Hepatocyte (in vitro differentiated cells): ENCODE results near the gene INPP5D. TPM values are rescaled to one million over a fixed set of nuclear protein-coding genes. Genes with fewer than 3 reads are reported as not detected.

Experiments used
- DNase-seq: peaks from one replicate; pipeline ENCODE4 v3.0.0-alpha.2; 2016; ENCODE audit warnings: low spot score
- H2AFZ ChIP-seq: fragments of 200-600 bp; sonication (generic); 2 replicates; pipeline ENCODE4 v1.6.0; 2016; ENCODE audit warnings: antibody characterized with exemption, mild to moderate bottlenecking
- H3K27ac ChIP-seq: fragments of 200-600 bp; sonication (generic); 2 replicates; pipeline ENCODE4 v1.5.1; 2016; ENCODE audit warnings: mild to moderate bottlenecking
- H3K27me3 ChIP-seq: fragments of 200-600 bp; sonication (generic); 2 replicates; pipeline ENCODE4 v1.6.1; 2016
- H3K36me3 ChIP-seq: fragments of 200-600 bp; sonication (generic); replicated peaks from 2 replicates; pipeline ENCODE4 v1.5.1; 2016; ENCODE audit warnings: low read depth; ENCODE audit not compliant: insufficient read depth
- H3K4me1 ChIP-seq: fragments of 200-600 bp; sonication (generic); 2 replicates; pipeline ENCODE4 v1.5.1; 2016; ENCODE audit warnings: mild to moderate bottlenecking, moderate library complexity; ENCODE audit not compliant: insufficient read depth
- H3K4me2 ChIP-seq: fragments of 200-600 bp; sonication (generic); 2 replicates; pipeline ENCODE4 v1.6.0; 2016
- H3K4me3 ChIP-seq: fragments of 200-600 bp; sonication (generic); 2 replicates; pipeline ENCODE4 v1.5.1; 2016; ENCODE audit warnings: mild to moderate bottlenecking
- H3K79me2 ChIP-seq: fragments of 200-600 bp; sonication (generic); 2 replicates; pipeline ENCODE4 v1.6.0; 2017; ENCODE audit warnings: mild to moderate bottlenecking
- H3K9me2 ChIP-seq: fragments of 200-600 bp; sonication (generic); replicated peaks from 2 replicates; pipeline ENCODE4 v1.6.0; 2017; ENCODE audit warnings: mild to moderate bottlenecking; ENCODE audit not compliant: insufficient read depth
- H3K9me3 ChIP-seq: fragments of 200-600 bp; sonication (generic); 2 replicates; pipeline ENCODE4 v1.5.1; 2016; ENCODE audit warnings: low read depth, mild to moderate bottlenecking
- H4K20me1 ChIP-seq: fragments of 200-600 bp; sonication (generic); 2 replicates; pipeline ENCODE4 v1.6.0; 2016; ENCODE audit warnings: mild to moderate bottlenecking; ENCODE audit not compliant: insufficient read depth, poor library complexity, severe bottlenecking
- EZH2 ChIP-seq: fragments of 200-600 bp; sonication (generic); IDR thresholded peaks from 2 replicates; pipeline ENCODE4 v1.6.1; 2016; ENCODE audit warnings: antibody characterized with exemption, mild to moderate bottlenecking, borderline replicate concordance
- EZH2phosphoT487 ChIP-seq: fragments of 200-600 bp; sonication (generic); IDR thresholded peaks from one replicate; pipeline ENCODE4 v1.6.1; 2018; ENCODE audit warnings: antibody characterized with exemption, mild to moderate bottlenecking, low read depth, moderate library complexity; ENCODE audit not compliant: unreplicated experiment, severe bottlenecking
- WGBS: methylation state at CpG from one replicate; pipeline ENCODE4 v1.1.6; 2016; ENCODE audit warnings: low lambda C conversion rate; ENCODE audit errors: missing lambda C conversion rate; 5-methylcytosine and 5-hydroxymethylcytosine counted together
- polyA plus RNA-seq: library from polyadenylated mRNA; unstranded; fragments of >200 nt; fragmentation: Nextera tagmentation; extraction: Ambion mirVana; gene quantifications from 2 replicates; pipeline ENCODE4 v1.2.1, GENCODE V29; 2016
- small RNA-seq: library from RNA; depleted of rRNA; stranded (forward); fragments of <200 nt; gene quantifications from one replicate; pipeline ENCODE3, GENCODE V24; 2014
- total RNA-seq: library from RNA; depleted of rRNA; stranded (reverse); fragments of >200 nt; gene quantifications from 2 replicates; pipeline ENCODE4 v1.2.3, GENCODE V29; 2014
- TF ChIP-seq, protein P1 (sequence below): fragments of 200-600 bp; sonication (generic); IDR thresholded peaks from 2 replicates; pipeline ENCODE4 v1.5.1; 2016; ENCODE audit warnings: antibody characterized with exemption, mild to moderate bottlenecking; ENCODE audit not compliant: poor library complexity

The INPP5D gene
- total and polyA plus RNA-seq, 2 experiments from 2014 or later, result 3.3 to 5.2 TPM

- Histone ChIP-seq H3K27ac (peak overlapping the region; percentile 86), H3K27me3 (no peaks in the 10 kb centered on the region), H3K4me3 (peak overlapping the region; percentile 73), H3K9me2 (no peaks in the 10 kb centered on the region), H4K20me1 (no peaks in the 10 kb centered on the region), H3K4me1 (peaks cover 5% of the 10 kb centered on the region), H2AFZ (peak overlapping the region; percentile 89), H3K9me3 (no peaks in the 10 kb centered on the region), H3K4me2 (peak overlapping the region; percentile 88), H3K36me3 (no peaks in the 10 kb centered on the region), H3K79me2 (peaks cover 50% of the 10 kb centered on the region)
- 2% methylated on average over 18 of the region's 18 CpGs for WGBS
- no peak for DNase-seq
- no peak for TF ChIP-seq EZH2phosphoT487
- TF ChIP-seq, protein P1, sequence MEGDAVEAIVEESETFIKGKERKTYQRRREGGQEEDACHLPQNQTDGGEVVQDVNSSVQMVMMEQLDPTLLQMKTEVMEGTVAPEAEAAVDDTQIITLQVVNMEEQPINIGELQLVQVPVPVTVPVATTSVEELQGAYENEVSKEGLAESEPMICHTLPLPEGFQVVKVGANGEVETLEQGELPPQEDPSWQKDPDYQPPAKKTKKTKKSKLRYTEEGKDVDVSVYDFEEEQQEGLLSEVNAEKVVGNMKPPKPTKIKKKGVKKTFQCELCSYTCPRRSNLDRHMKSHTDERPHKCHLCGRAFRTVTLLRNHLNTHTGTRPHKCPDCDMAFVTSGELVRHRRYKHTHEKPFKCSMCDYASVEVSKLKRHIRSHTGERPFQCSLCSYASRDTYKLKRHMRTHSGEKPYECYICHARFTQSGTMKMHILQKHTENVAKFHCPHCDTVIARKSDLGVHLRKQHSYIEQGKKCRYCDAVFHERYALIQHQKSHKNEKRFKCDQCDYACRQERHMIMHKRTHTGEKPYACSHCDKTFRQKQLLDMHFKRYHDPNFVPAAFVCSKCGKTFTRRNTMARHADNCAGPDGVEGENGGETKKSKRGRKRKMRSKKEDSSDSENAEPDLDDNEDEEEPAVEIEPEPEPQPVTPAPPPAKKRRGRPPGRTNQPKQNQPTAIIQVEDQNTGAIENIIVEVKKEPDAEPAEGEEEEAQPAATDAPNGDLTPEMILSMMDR, result no peak
- no peak for TF ChIP-seq EZH2
Observed at GRCh38 chr2:233252227-233252626, 192.1 kb downstream of the INPP5D start.

- 89% methylated on average over 11 of the region's 11 CpGs for WGBS
- TF ChIP-seq EZH2 (no peak), EZH2phosphoT487 (no peak)
- TF ChIP-seq, protein P1, result no peak
- Histone ChIP-seq H3K4me3 (no peak overlapping the region), H4K20me1 (no peaks in the 10 kb centered on the region), H2AFZ (no peak overlapping the region), H3K27ac (peak overlapping the region; percentile 44), H3K36me3 (no peaks in the 10 kb centered on the region), H3K27me3 (no peaks in the 10 kb centered on the region), H3K9me2 (no peaks in the 10 kb centered on the region), H3K79me2 (peaks cover 54% of the 10 kb centered on the region), H3K4me1 (peaks cover 5% of the 10 kb centered on the region), H3K9me3 (no peaks in the 10 kb centered on the region), H3K4me2 (no peak overlapping the region)
- no peak for DNase-seq
Observed at GRCh38 chr2:233255151-233255550, 195.0 kb downstream of the INPP5D start.

- Histone ChIP-seq H3K27ac (no peak overlapping the region), H3K4me1 (peaks cover 5% of the 10 kb centered on the region), H3K27me3 (no peaks in the 10 kb centered on the region), H3K79me2 (peaks cover 54% of the 10 kb centered on the region), H3K36me3 (no peaks in the 10 kb centered on the region), H4K20me1 (no peaks in the 10 kb centered on the region), H2AFZ (no peak overlapping the region), H3K9me3 (no peaks in the 10 kb centered on the region), H3K9me2 (no peaks in the 10 kb centered on the region), H3K4me2 (no peak overlapping the region), H3K4me3 (no peak overlapping the region)
- no peak for TF ChIP-seq EZH2phosphoT487
- no peak for TF ChIP-seq EZH2
- TF ChIP-seq, protein P1, result no peak
- 93% methylated on average over 4 of the region's 4 CpGs for WGBS
- DNase-seq, result no peak
Observed at GRCh38 chr2:233256048-233256447, 195.9 kb downstream of the INPP5D start.

Small RNA genes within 50 kb of the gene (small RNA-seq; reads per million reads assigned to genes)
- gene RN7SL32P, result not detected

Other genes starting within 250 kb of the INPP5D start
- 1.4 and 2.2 TPM in 2 replicates for gene SNORC, start 190.1 kb upstream of the INPP5D start, total RNA-seq
- gene SNORC, start 190.1 kb upstream of the INPP5D start, polyA plus RNA-seq, result 5.9 and 7.5 TPM in 2 replicates
- gene NGEF, start 47.1 kb upstream of the INPP5D start, total RNA-seq, result 1.3 and 3.2 TPM in 2 replicates
- gene NGEF, start 47.1 kb upstream of the INPP5D start, polyA plus RNA-seq, result 2.2 and 3.2 TPM in 2 replicates
- not detected in 2 replicates for gene NEU2, start 27.7 kb upstream of the INPP5D start, total RNA-seq
- gene NEU2, start 27.7 kb upstream of the INPP5D start, polyA plus RNA-seq, result not detected in 2 replicates
- 21.9 and 28.2 TPM in 2 replicates for gene ATG16L1, start 191.3 kb downstream of the INPP5D start, total RNA-seq
- 15.7 and 16.6 TPM in 2 replicates for gene ATG16L1, start 191.3 kb downstream of the INPP5D start, polyA plus RNA-seq
- 0.47 TPM in 1 of 2 replicates, not detected in the other for gene SAG, start 247.5 kb downstream of the INPP5D start, total RNA-seq
- not detected in 2 replicates for gene SAG, start 247.5 kb downstream of the INPP5D start, polyA plus RNA-seq